Endothelial cell of umbilical vein (primary cell): ENCODE measurements around the gene GPX1. TPM values are rescaled to one million over a fixed set of nuclear protein-coding genes. Genes with fewer than 3 reads are reported as not detected.
"Not testable (repeated sequence)": the region's sequence is repeated elsewhere in the genome, so short reads cannot be mapped to it uniquely, and the experiment has no call there.

ENCODE experiments used
- BruUV-seq: library from RNA; stranded (reverse); fragments of 400-500 nt; replicated peaks from 2 replicates; lab custom pipeline; 2021; lab: Mats Ljungman, UMichigan
- CTCF ChIA-PET: fragments of 300-600, 350-600 bp; sonication (Branson Sonifier 250); formaldehyde crosslinking; loops from one replicate; lab custom pipeline; 2021; ENCODE audit warnings: antibody characterized with exemption, inconsistent platforms; lab: Charles Lee
- POLR2A ChIA-PET: fragments of 300-600, 350-600 bp; sonication (Branson Sonifier 250); formaldehyde crosslinking; loops from one replicate; lab custom pipeline; 2021; ENCODE audit warnings: antibody characterized with exemption, inconsistent platforms; lab: Charles Lee
- DNase-seq: peaks from one replicate; pipeline ENCODE4 v3.0.0-alpha.2; 2011; ENCODE audit warnings: low read depth, low spot score
- FAIRE-seq: peaks from 2 replicates; lab custom pipeline; 2011; peaks lifted over from hg19 to GRCh38; lab: Jason Lieb, UNC
- H2AFZ ChIP-seq: 2 replicates; pipeline ENCODE4 v1.6.0; 2012; ENCODE audit warnings: low read depth, low read length, control low read depth, inconsistent platforms
- H3K27ac ChIP-seq: 2 replicates; pipeline ENCODE4 v1.5.1; 2011; ENCODE audit warnings: low read depth, mild to moderate bottlenecking, control low read depth, low read length, moderate library complexity; ENCODE audit not compliant: insufficient read depth
- H3K27me3 ChIP-seq, 2 experiments: 2 replicates each; pipeline versions ENCODE4 v1.6.0 to v1.6.1; 2011; ENCODE audit warnings: low read length in 2 of 2, mixed read lengths in 1 of 2; ENCODE audit not compliant: control insufficient read depth in 2 of 2, insufficient read depth in 2 of 2
- H3K36me3 ChIP-seq, 2 experiments: 2 replicates in 1 of 2; 3 replicates in 1 of 2; pipeline ENCODE4 v1.5.1; 2011; ENCODE audit warnings: low read length in 2 of 2, mild to moderate bottlenecking in 1 of 2, moderate library complexity in 1 of 2; ENCODE audit not compliant: control insufficient read depth in 2 of 2, insufficient read depth in 2 of 2; ENCODE audit errors: extremely low read depth in 1 of 2
- H3K4me1 ChIP-seq: 3 replicates; pipeline ENCODE4 v1.5.1; 2011; ENCODE audit warnings: mild to moderate bottlenecking, low read length; ENCODE audit not compliant: control insufficient read depth, insufficient read depth; ENCODE audit errors: extremely low read depth
- H3K4me2 ChIP-seq: 2 replicates; pipeline ENCODE4 v1.6.1; 2011; ENCODE audit warnings: low read length, control low read depth, mixed read lengths; ENCODE audit not compliant: insufficient read depth
- H3K4me3 ChIP-seq, 3 experiments: fragments of 200-600 bp in 1 of 3; sonication (generic), shearing (Covaris generic) in 1 of 3; replicated peaks in 1 of 3; 2 replicates each; pipeline ENCODE4 v1.5.1; 2011 to 2016; ENCODE audit warnings: control low read depth in 3 of 3, low read length in 3 of 3, mild to moderate bottlenecking in 2 of 3, inconsistent platforms in 1 of 3, low read depth in 1 of 3, moderate library complexity in 1 of 3; ENCODE audit not compliant: insufficient read depth in 1 of 3
- H3K79me2 ChIP-seq: 2 replicates; pipeline ENCODE4 v1.6.0; 2012; ENCODE audit warnings: low read length, inconsistent platforms; ENCODE audit not compliant: control insufficient read depth, insufficient read depth
- H3K9ac ChIP-seq: replicated peaks from 2 replicates; pipeline ENCODE3; 2011; ENCODE audit warnings: low read length, control low read depth; ENCODE audit not compliant: insufficient read depth; ENCODE audit errors: extremely low read depth
- H3K9me1 ChIP-seq: replicated peaks from 3 replicates; pipeline ENCODE4 v1.6.0; 2011; ENCODE audit warnings: mild to moderate bottlenecking, low read length; ENCODE audit not compliant: control insufficient read depth, insufficient read depth; ENCODE audit errors: extremely low read depth
- H3K9me3 ChIP-seq: replicated peaks from 2 replicates; pipeline ENCODE4 v1.5.1; 2012; ENCODE audit warnings: low read length, inconsistent platforms; ENCODE audit not compliant: control insufficient read depth, insufficient read depth
- H4K20me1 ChIP-seq: replicated peaks from 2 replicates; pipeline ENCODE3; 2011; ENCODE audit warnings: mild to moderate bottlenecking, low read length; ENCODE audit not compliant: control insufficient read depth, insufficient read depth; ENCODE audit errors: extremely low read depth
- EZH2 ChIP-seq: IDR thresholded peaks from 2 replicates; pipeline ENCODE4 v1.6.1; 2012; ENCODE audit warnings: borderline replicate concordance, low read depth, mild to moderate bottlenecking, moderate library complexity, low read length, inconsistent platforms; ENCODE audit not compliant: severe bottlenecking
- FOS ChIP-seq: IDR thresholded peaks from 2 replicates; pipeline ENCODE4 v1.6.1; 2011; ENCODE audit warnings: mild to moderate bottlenecking, low read length, moderate library complexity, borderline replicate concordance; ENCODE audit not compliant: insufficient read depth
- GATA2 ChIP-seq: IDR thresholded peaks from 2 replicates; pipeline ENCODE4 v1.7.0; 2011; ENCODE audit warnings: low read depth, mild to moderate bottlenecking, moderate library complexity, mixed read lengths, low read length; ENCODE audit not compliant: insufficient read length, insufficient read depth
- JUN ChIP-seq: IDR thresholded peaks from 2 replicates; pipeline ENCODE4 v1.6.1; 2011; ENCODE audit warnings: borderline replicate concordance, low read depth; ENCODE audit not compliant: insufficient read length, insufficient read depth
- MYC ChIP-seq: IDR thresholded peaks from one replicate; pipeline ENCODE4 v1.6.1; 2011; ENCODE audit warnings: mild to moderate bottlenecking, low read depth, low read length
- POLR2A ChIP-seq: IDR thresholded peaks from 2 replicates; pipeline ENCODE4 v1.6.1; 2012; ENCODE audit warnings: low read depth, mild to moderate bottlenecking, control low read depth, low read length
- POLR2AphosphoS5 ChIP-seq: IDR thresholded peaks from 2 replicates; pipeline ENCODE4 v1.6.1; 2012; ENCODE audit warnings: low read depth, mild to moderate bottlenecking, control low read depth, low read length, moderate library complexity; ENCODE audit not compliant: insufficient read depth
- dilution Hi-C: fragments of 300-500 bp; cut with MboI; formaldehyde crosslinking; loops from one replicate; pipeline ENCODE4 v1.15.0; 2019; ENCODE audit warnings: low sequenced_read_pairs; ENCODE audit not compliant: extremely low pct_ligation_motif_present
- intact Hi-C: fragments of 100-400 bp; cut with micrococcal nuclease; formaldehyde crosslinking; loops from one replicate; pipeline ENCODE4 v1.10.0; 2022
- polyA plus RNA-seq, 4 experiments: library from polyadenylated mRNA; depleted of rRNA in 3 of 4; stranded (reverse) in 3 of 4; unstranded in 1 of 4; fragments of >200 nt; gene quantifications; 2 replicates each; pipeline versions ENCODE4 v1.2.1 to v1.2.3, GENCODE V29; 2011 to 2012; ENCODE audit warnings: missing spikeins in 1 of 4
- total RNA-seq: library from RNA; stranded (reverse); gene quantifications from 2 replicates; pipeline ENCODE4 v1.2.3, GENCODE V29; 2021
- TF ChIP-seq, protein P1 (sequence below), 2 donors: IDR thresholded peaks; 1 replicate in 1 of 2; 2 replicates in 1 of 2; pipeline ENCODE4 v1.5.1; 2011; ENCODE audit warnings: low read length in 2 of 2, mild to moderate bottlenecking in 2 of 2, moderate library complexity in 2 of 2, control low read depth in 1 of 2, inconsistent platforms in 1 of 2, low read depth in 1 of 2; ENCODE audit not compliant: insufficient read depth in 1 of 2; ENCODE audit errors: extremely low read depth in 1 of 2
- TF ChIP-seq, protein P2 (sequence below): IDR thresholded peaks from 2 replicates; pipeline ENCODE4 v1.6.1; 2011; ENCODE audit not compliant: insufficient read depth, insufficient read length

GPX1 gene
- total and polyA plus RNA-seq, 2 donors (not counting 3 experiments of a cell fraction or from before 2014, with no cell fraction given) = 461 to 1,348 TPM

DNA sequence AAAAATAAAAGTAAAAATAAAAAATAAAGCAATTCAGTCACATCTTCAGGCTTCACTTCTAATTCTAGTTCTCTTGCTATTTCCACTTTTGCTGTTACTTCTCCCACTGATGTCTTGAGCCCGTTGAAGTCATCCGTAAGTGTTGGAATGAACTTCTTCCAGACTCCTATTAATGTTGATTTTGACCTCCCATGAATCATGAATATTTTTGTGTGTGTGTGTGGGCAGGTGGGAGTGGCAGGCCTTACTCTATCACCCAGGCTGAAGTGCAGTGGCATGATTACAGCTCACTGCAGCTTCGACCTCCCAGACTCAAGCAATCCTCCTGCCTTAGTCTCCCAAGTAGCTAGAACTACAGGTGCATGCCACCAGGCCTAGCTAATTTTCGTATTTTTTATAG lies 29.0 kb downstream of the GPX1 start:
- dilution Hi-C loops (no loop called here), intact Hi-C loops (no loop called here)
- ChIA-PET POLR2A (no interaction called here), CTCF (no interaction called here)
- Histone ChIP-seq H3K9ac (no peak overlapping the region), H3K9me3 (no peaks in the 10 kb centered on the region), H3K4me2 (no peak overlapping the region), H3K79me2 (peaks cover 5% of the 10 kb centered on the region), H4K20me1 (no peaks in the 10 kb centered on the region), H2AFZ (no peak overlapping the region), H3K4me1 (no peaks in the 10 kb centered on the region), H3K9me1 (no peaks in the 10 kb centered on the region), H3K4me3 (no peak overlapping the region), H3K27me3 (no peaks in the 10 kb centered on the region), H3K27ac (no peak overlapping the region), H3K36me3 (peaks cover 24 to 31% of the 10 kb centered on the region in 2 experiments)
- no TSS peak for BruUV-seq
- DNase-seq = no peak
- TF ChIP-seq POLR2AphosphoS5 (no peak), JUN (no peak), POLR2A (no peak), MYC (no peak), EZH2 (no peak), GATA2 (no peak), FOS (no peak)
- TF ChIP-seq, protein P1, sequence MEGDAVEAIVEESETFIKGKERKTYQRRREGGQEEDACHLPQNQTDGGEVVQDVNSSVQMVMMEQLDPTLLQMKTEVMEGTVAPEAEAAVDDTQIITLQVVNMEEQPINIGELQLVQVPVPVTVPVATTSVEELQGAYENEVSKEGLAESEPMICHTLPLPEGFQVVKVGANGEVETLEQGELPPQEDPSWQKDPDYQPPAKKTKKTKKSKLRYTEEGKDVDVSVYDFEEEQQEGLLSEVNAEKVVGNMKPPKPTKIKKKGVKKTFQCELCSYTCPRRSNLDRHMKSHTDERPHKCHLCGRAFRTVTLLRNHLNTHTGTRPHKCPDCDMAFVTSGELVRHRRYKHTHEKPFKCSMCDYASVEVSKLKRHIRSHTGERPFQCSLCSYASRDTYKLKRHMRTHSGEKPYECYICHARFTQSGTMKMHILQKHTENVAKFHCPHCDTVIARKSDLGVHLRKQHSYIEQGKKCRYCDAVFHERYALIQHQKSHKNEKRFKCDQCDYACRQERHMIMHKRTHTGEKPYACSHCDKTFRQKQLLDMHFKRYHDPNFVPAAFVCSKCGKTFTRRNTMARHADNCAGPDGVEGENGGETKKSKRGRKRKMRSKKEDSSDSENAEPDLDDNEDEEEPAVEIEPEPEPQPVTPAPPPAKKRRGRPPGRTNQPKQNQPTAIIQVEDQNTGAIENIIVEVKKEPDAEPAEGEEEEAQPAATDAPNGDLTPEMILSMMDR (IDR thresholded peaks at IDR 0.05; ENCODE audit: extremely low read depth in 1 of 2, insufficient read depth in 1 of 2, low read depth in 1 of 2, low read length in 2 of 2) = no peak
- TF ChIP-seq, protein P2, sequence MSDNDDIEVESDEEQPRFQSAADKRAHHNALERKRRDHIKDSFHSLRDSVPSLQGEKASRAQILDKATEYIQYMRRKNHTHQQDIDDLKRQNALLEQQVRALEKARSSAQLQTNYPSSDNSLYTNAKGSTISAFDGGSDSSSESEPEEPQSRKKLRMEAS = no peak
- no peak for FAIRE-seq

DNA sequence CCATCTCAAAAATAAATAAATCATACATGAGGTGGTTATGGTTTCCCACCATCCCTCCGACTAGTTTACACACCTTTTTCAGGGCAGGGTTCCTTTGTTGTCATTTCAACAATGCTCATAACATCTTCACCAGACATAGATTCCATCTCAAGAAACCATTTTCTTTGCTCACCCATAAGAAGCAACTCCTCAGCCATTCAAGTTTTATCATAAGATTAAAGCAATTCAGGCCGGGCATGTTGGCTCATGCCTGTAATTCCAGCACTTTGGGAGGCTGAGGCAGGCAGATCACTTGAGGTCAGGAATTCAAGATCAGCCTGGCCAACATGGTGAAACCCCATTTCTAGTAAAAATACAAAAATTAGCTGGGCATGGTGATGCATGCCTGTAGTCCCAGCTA lies 29.8 kb downstream of the GPX1 start:
- H3K4me3 ChIP-seq, H3K9me3 ChIP-seq, H4K20me1 ChIP-seq, H3K79me2 ChIP-seq, BruUV-seq, FAIRE-seq, intact Hi-C loops, H2AFZ ChIP-seq, POLR2A ChIA-PET, H3K27ac ChIP-seq, CTCF ChIA-PET, H3K9ac ChIP-seq, H3K4me1 ChIP-seq, dilution Hi-C loops, DNase-seq, H3K27me3 ChIP-seq, H3K9me1 ChIP-seq, H3K4me2 ChIP-seq: not testable (repeated sequence)
- peaks cover 21 to 35% of the 10 kb centered on the region in 2 experiments for H3K36me3 ChIP-seq
